GM10847 (cell line): ENCODE results near the gene B3GAT1.

Experiments
- POLR2A ChIP-seq: IDR thresholded peaks from 2 replicates; pipeline ENCODE4 v1.6.1; 2011; ENCODE audit not compliant: insufficient read length; ENCODE audit errors: extremely low read depth

The B3GAT1 gene

GRCh38 chr11:134374891-134375550, 37.0 kb downstream of the B3GAT1 start:
- no peak for TF ChIP-seq POLR2A

DNA sequence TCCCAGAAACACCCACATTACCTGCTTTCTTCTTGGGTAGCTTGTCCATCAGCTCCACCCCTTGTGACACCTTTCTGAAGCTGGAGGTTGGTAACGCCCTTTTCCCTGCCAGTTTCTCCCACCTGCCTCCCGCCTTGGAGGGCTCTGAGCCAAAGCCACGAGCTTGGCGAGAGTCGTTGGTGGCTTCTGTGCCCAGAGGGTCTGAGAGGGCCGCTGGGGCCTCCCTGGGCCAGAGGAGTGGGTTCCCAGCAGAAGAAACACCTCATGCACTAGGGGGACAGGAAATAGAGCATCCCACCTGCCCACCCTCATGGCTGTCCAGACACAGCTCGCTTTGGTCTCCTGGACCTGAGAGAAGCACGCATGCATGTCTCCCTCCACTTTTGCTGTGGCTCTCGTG, 37.9 kb downstream of the B3GAT1 start:
- TF ChIP-seq POLR2A, result no peak

DNA sequence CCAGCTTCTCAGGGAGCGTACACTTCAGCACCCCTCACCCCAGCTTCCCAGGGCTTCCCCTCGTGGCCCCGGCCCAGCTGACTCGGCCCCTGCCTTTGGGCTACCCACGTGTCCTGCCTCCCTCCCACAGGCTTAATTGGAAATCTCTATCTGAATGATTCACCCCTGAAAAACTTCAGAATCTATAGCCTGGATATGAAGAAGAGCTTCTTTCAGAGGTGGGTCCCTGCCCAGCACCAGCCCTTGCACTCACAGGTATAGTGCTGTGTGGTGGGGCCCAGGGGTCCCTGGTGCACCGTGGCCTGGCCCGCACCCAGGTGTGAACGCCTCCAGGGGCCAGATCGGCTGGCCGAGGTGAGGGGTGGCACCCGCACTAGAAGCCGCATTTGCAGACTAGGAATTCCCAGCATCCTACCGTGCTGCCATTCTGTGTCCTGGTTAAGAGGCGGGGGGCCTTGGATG, 38.4 kb downstream of the B3GAT1 start:
- TF ChIP-seq POLR2A, result no peak

DNA sequence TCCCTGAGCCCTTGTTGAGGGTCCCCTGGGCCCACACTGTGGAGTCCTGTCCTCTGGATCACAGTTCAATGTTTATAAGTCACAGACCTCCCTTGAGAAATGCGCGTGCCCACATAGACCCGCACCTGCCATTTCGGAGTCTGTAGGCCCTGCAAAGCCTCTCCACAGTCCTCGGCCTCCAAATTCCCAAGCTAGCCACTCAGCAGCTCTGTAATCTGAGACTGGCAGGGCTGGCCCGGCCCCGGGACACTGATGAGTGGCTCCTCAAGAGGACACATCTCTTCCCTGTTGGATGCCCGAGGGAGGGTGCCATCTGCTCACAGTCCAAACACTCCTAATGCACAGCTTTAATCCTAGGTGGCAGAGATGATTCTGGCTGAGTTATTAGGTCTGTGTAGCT, 39.1 kb downstream of the B3GAT1 start:
- TF ChIP-seq POLR2A, result no peak

DNA sequence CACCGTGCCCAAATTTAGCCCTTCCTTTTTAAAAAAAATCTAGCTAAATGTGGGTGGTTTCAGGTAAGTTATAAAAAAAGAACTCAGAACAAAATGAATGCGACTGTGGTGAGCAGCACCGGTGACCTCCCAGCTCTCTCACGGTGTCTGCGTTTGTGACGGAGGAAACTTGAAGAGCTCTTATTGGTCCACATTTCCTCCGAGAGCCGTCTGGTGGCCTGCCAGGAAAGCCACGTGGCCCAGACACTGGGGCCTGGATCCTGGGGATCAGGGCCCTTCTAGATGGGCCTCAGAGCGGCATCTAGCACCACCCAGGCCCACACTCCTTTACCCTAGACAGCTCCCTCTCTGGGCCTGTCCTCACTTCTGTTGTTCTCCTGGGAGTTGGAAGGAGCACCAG, 39.5 kb downstream of the B3GAT1 start:
- no peak for TF ChIP-seq POLR2A

DNA sequence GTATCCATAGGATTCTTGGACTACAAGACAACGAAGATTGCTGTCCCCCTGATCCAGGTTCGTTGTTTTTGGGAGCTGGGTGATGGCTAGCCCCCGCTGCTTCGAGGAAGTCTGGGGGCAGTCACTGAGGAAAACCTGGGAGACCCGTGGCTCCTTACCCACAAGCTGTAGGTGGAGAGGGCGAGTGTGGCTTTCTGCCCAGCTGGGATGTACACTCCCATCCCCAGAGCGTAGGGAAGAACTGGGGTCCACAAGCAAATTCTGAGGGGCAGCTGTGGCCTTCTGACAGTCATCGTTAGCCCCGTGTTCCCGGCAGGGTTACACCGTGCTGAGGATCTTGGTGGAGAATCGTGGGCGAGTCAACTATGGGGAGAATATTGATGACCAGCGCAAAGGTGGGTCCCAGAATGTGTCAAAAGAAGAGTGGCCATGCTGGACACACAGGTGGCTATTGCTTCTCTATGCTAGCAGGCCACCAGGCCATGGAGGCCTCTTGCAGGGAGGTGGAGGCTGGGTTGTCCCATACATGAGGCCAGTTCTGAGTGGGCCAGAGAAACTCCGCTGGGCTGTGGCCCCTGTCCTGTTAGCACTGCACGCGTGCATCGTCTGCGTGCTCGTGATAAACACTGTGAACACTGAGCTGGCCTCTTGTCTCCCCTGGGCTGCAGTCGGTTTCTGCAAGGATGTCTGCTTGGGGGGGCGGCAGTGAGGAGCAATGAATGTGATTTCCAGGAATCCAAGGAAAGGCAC, 40.4 kb downstream of the B3GAT1 start:
- TF ChIP-seq POLR2A, result no peak

GRCh38 chr11:134370526-134371435, 41.3 kb downstream of the B3GAT1 start:
- TF ChIP-seq POLR2A, result no peak

DNA sequence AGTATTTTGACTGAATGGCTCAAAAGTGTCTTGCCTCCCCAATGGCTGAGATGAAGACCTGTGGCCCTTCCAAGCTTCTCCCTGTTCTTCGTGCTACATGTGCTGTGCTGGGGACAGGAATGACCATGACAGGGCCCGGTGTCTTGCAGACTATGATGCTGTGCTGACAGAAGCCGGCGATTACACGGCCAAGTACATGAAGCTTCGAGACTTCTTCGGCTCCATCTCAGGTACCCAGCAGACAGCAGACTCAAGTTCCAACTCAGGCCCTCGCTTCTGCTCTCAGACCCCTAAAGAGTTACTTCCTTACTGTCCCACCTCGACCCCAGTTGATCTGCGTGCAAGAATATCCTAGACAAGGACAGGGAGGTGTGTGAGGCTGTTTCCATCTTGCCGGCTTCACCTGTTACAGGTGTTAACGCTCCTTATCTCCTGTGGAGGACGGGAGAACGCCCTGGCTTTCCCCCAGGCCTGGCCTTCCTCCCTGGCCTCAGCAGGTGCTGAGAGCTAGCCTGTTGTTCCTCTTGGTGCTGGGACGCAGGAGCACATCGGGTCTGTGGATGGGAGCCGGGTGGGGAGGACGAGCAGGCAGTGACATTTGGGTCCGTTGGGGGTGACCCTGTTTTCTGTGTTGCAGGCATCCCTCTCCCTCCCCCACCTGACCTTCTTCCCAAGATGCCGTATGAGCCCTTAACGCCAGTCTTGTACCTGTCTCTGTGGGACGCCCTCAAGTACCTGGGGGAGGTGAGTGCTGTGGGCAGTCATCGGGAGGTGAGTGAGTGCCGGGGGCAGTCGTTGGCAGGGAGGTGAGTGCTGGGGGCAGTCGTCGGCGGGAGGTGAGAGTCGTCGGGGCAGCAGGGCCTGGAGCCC, 42.2 kb downstream of the B3GAT1 start:
- no peak for TF ChIP-seq POLR2A

DNA sequence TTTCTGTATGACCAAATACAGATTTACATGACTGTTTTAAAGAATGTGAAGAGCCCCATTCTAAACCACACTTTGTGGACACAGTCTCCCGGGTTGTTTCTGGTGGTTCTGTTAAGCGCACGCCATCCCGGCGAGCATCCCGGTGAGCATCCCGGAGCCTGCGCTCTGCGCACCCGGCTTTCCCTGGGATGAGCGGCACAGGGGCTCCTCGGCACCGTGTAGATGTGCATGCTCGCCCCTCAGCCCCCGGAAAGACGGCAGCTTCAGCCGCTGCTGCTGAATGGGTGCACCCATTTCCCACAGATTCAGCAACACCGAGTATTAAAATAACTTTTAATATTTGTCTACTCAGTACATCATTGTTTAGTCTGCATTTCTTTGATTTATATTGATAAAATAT, 44.3 kb downstream of the B3GAT1 start:
- no peak for TF ChIP-seq POLR2A

DNA sequence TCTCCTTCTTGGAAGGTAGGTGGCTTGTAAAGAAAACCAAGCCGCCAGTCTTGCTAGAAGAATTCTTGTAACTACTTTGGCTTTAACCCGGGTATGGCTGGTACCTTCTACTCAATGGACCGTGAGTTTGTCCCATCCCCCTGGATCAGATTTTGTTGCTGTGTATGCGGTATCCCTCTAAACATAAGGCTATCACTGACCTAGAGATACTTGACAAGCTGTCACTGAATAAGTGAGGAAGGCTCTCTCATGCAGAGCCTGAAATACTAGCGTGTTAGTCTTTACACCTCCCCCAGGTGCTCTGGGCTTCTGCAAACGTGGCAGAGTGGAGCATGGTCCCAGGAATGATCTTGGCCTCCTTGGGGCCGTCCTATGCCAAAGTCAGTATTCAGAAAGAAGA, 45.8 kb downstream of the B3GAT1 start:
- TF ChIP-seq POLR2A, result no peak

- TF ChIP-seq POLR2A, result no peak
These were observed 46.8 kb downstream of the B3GAT1 start for GRCh38 chr11:134365011-134365925.

DNA sequence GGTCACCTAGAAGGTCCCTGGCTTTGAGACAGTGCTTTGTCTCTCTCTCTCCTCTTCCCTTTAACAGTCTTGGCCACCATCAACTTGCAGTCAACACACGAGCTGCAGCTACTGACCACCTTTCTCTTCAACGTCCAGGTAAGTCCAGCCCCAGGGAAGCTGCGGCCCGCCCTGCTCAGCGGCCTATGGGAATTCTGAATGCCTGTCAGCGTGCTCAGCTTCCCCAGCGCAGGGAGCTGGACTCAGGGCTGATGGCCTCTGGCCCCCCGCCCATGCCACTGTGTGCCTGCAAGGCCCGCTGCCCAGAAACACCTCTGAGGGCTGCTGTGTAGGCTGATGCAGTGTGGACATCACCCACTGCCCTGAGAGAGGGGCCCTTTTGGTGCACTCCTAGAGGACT, 47.8 kb downstream of the B3GAT1 start:
- no peak for TF ChIP-seq POLR2A

- no peak for TF ChIP-seq POLR2A
These were observed 48.5 kb downstream of the B3GAT1 start for GRCh38 chr11:134363592-134363991.

GRCh38 chr11:134363161-134363560, 48.9 kb downstream of the B3GAT1 start:
- no peak for TF ChIP-seq POLR2A
